Calu3 (cell line): ENCODE data around the gene LY6G5C. TPM values are rescaled to one million over a fixed set of nuclear protein-coding genes. Genes with fewer than 3 reads are reported as not detected.

Source experiments
- BruUV-seq: library from RNA; stranded (reverse); fragments of 400-500 nt; replicated peaks from 2 replicates; lab custom pipeline; 2021; lab: Mats Ljungman, UMichigan
- CTCF ChIA-PET: fragments of 300-600 bp; sonication (Branson Sonifier 250); formaldehyde crosslinking; loops from one replicate; lab custom pipeline; 2022; ENCODE audit warnings: antibody characterized with exemption; lab: Charles Lee
- DNase-seq: peaks from one replicate; pipeline ENCODE4 v3.0.0; 2022
- H3K27ac Mint-ChIP-seq: one replicate; pipeline ENCODE4 v1.8.0; 2022; ENCODE audit warnings: mixed read lengths; ENCODE audit not compliant: unreplicated experiment
- H3K27me3 Mint-ChIP-seq: one replicate; pipeline ENCODE4 v1.8.0; 2022; ENCODE audit warnings: mixed read lengths; ENCODE audit not compliant: unreplicated experiment
- H3K36me3 Mint-ChIP-seq: one replicate; pipeline ENCODE4 v1.8.0; 2022; ENCODE audit warnings: mild to moderate bottlenecking, moderate library complexity, mixed read lengths; ENCODE audit not compliant: insufficient read depth, unreplicated experiment
- H3K4me1 Mint-ChIP-seq: one replicate; pipeline ENCODE4 v1.8.0; 2022; ENCODE audit warnings: mild to moderate bottlenecking, low read depth, mixed read lengths; ENCODE audit not compliant: unreplicated experiment
- H3K4me3 Mint-ChIP-seq: one replicate; pipeline ENCODE4 v1.8.0; 2022; ENCODE audit warnings: mild to moderate bottlenecking, low read depth, moderate library complexity, mixed read lengths; ENCODE audit not compliant: unreplicated experiment
- H3K9me3 Mint-ChIP-seq: one replicate; pipeline ENCODE4 v1.8.0; 2022; ENCODE audit warnings: low read depth, mixed read lengths; ENCODE audit not compliant: unreplicated experiment
- intact Hi-C: fragments of 100-400 bp; cut with micrococcal nuclease; formaldehyde crosslinking; loops from one replicate; pipeline ENCODE4 v1.10.0; 2022; ENCODE audit not compliant: unreplicated experiment
- total RNA-seq: library from RNA; stranded (reverse); gene quantifications from 2 replicates; pipeline ENCODE4 v1.2.3, GENCODE V29; 2022
- TF ChIP-seq, protein P1 (sequence below): fragments of 200-600 bp; IDR thresholded peaks from one replicate; pipeline ENCODE4 v1.8.0; 2022; ENCODE audit warnings: antibody characterized with exemption; ENCODE audit not compliant: unreplicated experiment

Gene LY6G5C
- total RNA-seq, 1 experiment from 2014 or later = 4.9 TPM

GRCh38 chr6:31692353-31692752, 11.5 kb upstream of the LY6G5C start:
- no peak for DNase-seq
- TF ChIP-seq, protein P1, sequence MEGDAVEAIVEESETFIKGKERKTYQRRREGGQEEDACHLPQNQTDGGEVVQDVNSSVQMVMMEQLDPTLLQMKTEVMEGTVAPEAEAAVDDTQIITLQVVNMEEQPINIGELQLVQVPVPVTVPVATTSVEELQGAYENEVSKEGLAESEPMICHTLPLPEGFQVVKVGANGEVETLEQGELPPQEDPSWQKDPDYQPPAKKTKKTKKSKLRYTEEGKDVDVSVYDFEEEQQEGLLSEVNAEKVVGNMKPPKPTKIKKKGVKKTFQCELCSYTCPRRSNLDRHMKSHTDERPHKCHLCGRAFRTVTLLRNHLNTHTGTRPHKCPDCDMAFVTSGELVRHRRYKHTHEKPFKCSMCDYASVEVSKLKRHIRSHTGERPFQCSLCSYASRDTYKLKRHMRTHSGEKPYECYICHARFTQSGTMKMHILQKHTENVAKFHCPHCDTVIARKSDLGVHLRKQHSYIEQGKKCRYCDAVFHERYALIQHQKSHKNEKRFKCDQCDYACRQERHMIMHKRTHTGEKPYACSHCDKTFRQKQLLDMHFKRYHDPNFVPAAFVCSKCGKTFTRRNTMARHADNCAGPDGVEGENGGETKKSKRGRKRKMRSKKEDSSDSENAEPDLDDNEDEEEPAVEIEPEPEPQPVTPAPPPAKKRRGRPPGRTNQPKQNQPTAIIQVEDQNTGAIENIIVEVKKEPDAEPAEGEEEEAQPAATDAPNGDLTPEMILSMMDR = no peak
- Mint-ChIP-seq H3K4me1 (peaks cover 16% of the 10 kb centered on the region), H3K36me3 (peaks cover 48% of the 10 kb centered on the region), H3K9me3 (no peaks in the 10 kb centered on the region), H3K27me3 (no peaks in the 10 kb centered on the region), H3K4me3 (no peak overlapping the region), H3K27ac (no peak overlapping the region)
- intact Hi-C loops = no loop called here
- CTCF ChIA-PET = interaction anchor here (1.9 kb wide), 1 partner anchor 47 kb away, joined by 4 read pairs; the partner anchor contains the start of gene MSH5
- BruUV-seq = no TSS peak

DNA sequence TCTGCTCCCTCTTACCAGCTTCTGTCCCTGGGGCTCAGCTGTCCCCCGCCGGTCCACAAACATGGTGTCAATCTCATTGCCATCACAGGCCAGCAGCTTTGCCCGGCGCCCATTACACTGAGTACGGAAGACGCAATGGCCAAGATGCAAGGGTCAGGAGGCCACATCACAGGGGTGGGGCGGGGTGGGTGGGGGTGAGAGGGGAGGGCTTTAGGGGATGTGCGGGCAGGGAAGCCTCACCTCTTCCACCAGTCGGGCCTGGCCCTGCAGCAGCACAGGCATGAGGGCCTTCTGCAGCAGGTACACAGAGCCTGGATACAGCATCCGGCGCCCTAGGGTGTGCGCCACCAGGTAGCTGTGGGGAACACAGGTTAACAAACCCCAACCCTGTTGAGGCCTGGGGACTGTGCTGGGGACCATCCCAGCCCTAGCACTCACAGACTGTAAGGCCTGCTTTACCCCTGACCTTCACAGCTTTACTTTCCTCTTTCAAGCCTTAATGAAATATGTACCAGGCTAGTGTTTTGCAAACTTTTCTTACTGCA, 10.8 kb upstream of the LY6G5C start:
- TF ChIP-seq, protein P1 = no peak
- H3K4me3 Mint-ChIP-seq = no peak overlapping the region
- BruUV-seq = no TSS peak
- H3K9me3 Mint-ChIP-seq = no peaks in the 10 kb centered on the region
- DNase-seq = no peak
- CTCF ChIA-PET = interaction anchor here (2.0 to 2.6 kb wide), 2 partner anchors 10 to 78 kb away, joined by 8 read pairs; partner anchors contain the start of gene LY6G5C
- H3K4me1 Mint-ChIP-seq = peaks cover 16% of the 10 kb centered on the region
- H3K36me3 Mint-ChIP-seq = peaks cover 50% of the 10 kb centered on the region
- H3K27me3 Mint-ChIP-seq = no peaks in the 10 kb centered on the region
- no peak overlapping the region for H3K27ac Mint-ChIP-seq
- intact Hi-C loops = no loop called here

GRCh38 chr6:31691078-31691463, 10.2 kb upstream of the LY6G5C start:
- H3K4me1 Mint-ChIP-seq = peaks cover 16% of the 10 kb centered on the region
- no peaks in the 10 kb centered on the region for H3K27me3 Mint-ChIP-seq
- H3K4me3 Mint-ChIP-seq = no peak overlapping the region
- no peak overlapping the region for H3K27ac Mint-ChIP-seq
- DNase-seq = no peak
- CTCF ChIA-PET = interaction anchor here (0.6 to 2.6 kb wide), 6 partner anchors 10 to 249 kb away, joined by 3 to 14 read pairs (median 8); partner anchors contain the start of genes LY6G5C and MSH5
- peaks cover 51% of the 10 kb centered on the region for H3K36me3 Mint-ChIP-seq
- BruUV-seq = no TSS peak
- no peaks in the 10 kb centered on the region for H3K9me3 Mint-ChIP-seq
- intact Hi-C loops = no loop called here
- TF ChIP-seq, protein P1 = no peak

DNA sequence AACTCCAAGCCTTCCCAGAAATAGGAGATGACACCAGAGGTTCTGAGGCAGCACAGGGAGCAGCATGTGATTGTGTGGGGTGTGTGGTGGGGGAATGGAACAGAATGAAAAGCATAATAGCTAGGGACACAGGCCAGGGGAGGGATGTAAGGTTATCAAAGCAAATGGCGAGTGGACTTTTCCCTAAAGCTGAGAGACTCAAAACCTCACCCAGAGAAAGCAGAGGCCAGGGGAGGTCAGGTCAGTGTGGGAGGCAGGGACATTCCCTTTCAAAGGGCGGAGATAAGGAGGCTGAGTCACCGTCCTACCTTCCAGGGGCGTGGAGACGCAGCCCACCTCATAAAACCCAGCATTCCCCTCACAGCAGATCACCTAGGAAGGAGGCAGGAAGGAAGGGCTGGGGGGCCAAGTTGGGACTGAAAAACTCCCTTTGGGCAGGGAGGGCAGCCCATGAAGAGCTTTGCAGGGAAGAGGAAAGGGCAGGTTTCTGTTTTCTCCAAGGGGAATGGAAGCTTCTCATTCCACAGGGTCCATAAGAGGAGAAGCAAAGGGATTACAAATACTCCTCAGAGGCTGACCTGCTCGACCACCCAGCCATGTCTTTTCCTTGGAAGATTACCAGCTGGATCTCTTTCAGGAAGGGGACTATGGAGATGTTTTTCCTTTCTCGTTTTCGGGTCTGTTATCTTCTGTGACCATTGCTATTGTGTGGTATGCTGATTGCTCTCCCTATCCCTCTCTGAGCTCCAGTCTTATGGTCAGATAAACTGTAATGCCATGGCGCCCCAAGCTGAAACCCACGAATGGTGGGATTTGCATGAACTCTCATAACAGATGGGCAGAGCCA, 9.6 kb upstream of the LY6G5C start:
- intact Hi-C loops = no loop called here
- Mint-ChIP-seq H3K9me3 (no peaks in the 10 kb centered on the region), H3K27ac (no peak overlapping the region), H3K27me3 (no peaks in the 10 kb centered on the region), H3K4me1 (peaks cover 16% of the 10 kb centered on the region), H3K4me3 (no peak overlapping the region), H3K36me3 (peaks cover 49% of the 10 kb centered on the region)
- TF ChIP-seq, protein P1 = no peak
- peak; percentile 27 for DNase-seq
- CTCF ChIA-PET = interaction anchor here (0.6 to 2.6 kb wide), 10 partner anchors 9 to 249 kb away, joined by 3 to 14 read pairs (median 4); partner anchors contain the start of genes LY6G5C and MSH5
- BruUV-seq = no TSS peak
